ENCODE results near the gene CADPS2.

DNA sequence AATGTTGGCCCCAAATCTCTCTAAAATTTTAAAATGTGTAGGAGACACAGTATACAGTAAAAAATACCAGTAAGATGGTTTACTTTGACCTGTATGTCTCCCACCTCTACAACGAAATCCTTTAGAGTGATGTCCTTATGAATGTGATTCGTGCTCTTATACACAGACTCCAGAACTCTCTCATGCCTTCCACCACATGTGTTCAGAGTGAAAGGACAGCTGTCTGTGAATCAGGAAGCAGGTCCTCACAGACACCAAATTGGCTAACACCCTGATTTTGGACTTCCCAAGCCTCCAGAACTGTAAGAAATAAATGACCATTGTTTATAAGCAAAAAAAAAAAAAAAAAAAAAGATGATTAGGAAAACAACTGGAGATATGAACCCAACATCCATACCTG is 222.5 kb downstream of the CADPS2 start:
- TF ChIP-seq TAF1 (IDR thresholded peaks at IDR 0.05; ENCODE audit: borderline replicate concordance, insufficient read depth, low read length) (no peak), POLR2AphosphoS5 (IDR thresholded peaks at IDR 0.05; ENCODE audit: low read depth, low read length) (no peak)

All from PFSK-1 (cell line).